ENCODE measurements around the gene FAM13A. TPM values are rescaled to one million over a fixed set of nuclear protein-coding genes. Genes with fewer than 3 reads are reported as not detected.

FAM13A gene
- total and polyA plus RNA-seq, 2 donors (not counting 3 experiments of a cell fraction or from before 2014, with no cell fraction given) = 3.3 to 10.5 TPM

DNA sequence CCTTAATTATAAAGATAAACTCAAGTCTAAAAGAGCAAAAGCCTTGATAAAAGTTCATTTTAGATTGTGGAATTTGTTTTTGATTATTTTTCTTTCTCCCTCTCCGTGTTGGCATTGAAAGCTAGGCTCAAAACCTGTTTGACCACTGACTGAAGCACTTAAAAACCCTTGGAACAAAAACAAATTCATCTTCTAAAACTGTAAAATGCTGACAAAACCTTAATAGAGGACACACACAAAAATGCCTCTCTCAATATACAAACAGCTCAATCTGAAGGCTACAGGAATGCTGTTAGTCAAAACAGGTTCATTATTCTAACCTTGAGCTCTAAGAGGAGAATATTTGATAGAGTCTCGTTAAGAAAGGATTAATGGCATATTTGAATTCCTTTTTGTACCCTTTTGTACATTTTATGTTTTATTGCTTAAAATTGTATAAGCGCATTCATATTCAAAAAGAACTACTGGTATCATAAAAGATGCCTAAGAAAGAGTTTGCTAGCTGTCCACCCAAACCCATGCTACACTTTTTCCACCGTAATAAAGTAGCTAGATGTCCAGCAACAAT, 285.0 kb downstream of the FAM13A start:
- Histone ChIP-seq H2AFZ (ENCODE audit: low read depth, low read length) (no peak overlapping the region), H3K9me1 (replicated peaks; ENCODE audit: control insufficient read depth, extremely low read depth, insufficient read depth, low read length) (no peaks in the 10 kb centered on the region), H3K27ac (ENCODE audit: insufficient read depth, low read depth, low read length) (no peak overlapping the region), H3K4me3 (replicated peaks in 1 of 3; ENCODE audit: insufficient read depth in 1 of 3, low read depth in 1 of 3, low read length in 3 of 3) (no peak overlapping the region), H3K36me3 (ENCODE audit: control insufficient read depth in 2 of 2, extremely low read depth in 1 of 2, insufficient read depth in 2 of 2, low read length in 2 of 2) (no peaks in the 10 kb centered on the region), H3K4me1 (ENCODE audit: control insufficient read depth, extremely low read depth, insufficient read depth, low read length) (no peaks in the 10 kb centered on the region), H3K79me2 (ENCODE audit: control insufficient read depth, insufficient read depth, low read length) (no peaks in the 10 kb centered on the region), H3K9ac (replicated peaks; ENCODE audit: extremely low read depth, insufficient read depth, low read length) (no peak overlapping the region), H3K27me3 (ENCODE audit: control insufficient read depth in 2 of 2, insufficient read depth in 2 of 2, low read length in 2 of 2) (no peaks in the 10 kb centered on the region), H3K4me2 (ENCODE audit: insufficient read depth, low read length) (no peak overlapping the region), H4K20me1 (replicated peaks; ENCODE audit: control insufficient read depth, extremely low read depth, insufficient read depth, low read length) (no peaks in the 10 kb centered on the region), H3K9me3 (replicated peaks; ENCODE audit: control insufficient read depth, insufficient read depth, low read length) (no peaks in the 10 kb centered on the region)
- no TSS peak for BruUV-seq (replicated peaks)
- CTCF ChIA-PET = interaction anchor here (0.9 kb wide), 1 partner anchor 113 kb away, joined by 3 read pairs; no protein-coding TSS in a partner anchor
- POLR2A ChIA-PET = no interaction called here
- dilution Hi-C loops (cut with MboI; ENCODE audit: extremely low pct_ligation_motif_present, low sequenced_read_pairs) (no loop called here), intact Hi-C loops (cut with micrococcal nuclease) (no loop called here)
- FAIRE-seq = no peak
- TF ChIP-seq FOS (IDR thresholded peaks at IDR 0.05; ENCODE audit: borderline replicate concordance, insufficient read depth, low read length) (no peak), EZH2 (IDR thresholded peaks at IDR 0.05; ENCODE audit: borderline replicate concordance, low read depth, low read length, severe bottlenecking) (no peak), POLR2AphosphoS5 (IDR thresholded peaks at IDR 0.05; ENCODE audit: insufficient read depth, low read depth, low read length) (no peak), POLR2A (IDR thresholded peaks at IDR 0.05; ENCODE audit: low read depth, low read length) (no peak), GATA2 (IDR thresholded peaks at IDR 0.05; ENCODE audit: insufficient read depth, insufficient read length, low read depth, low read length) (no peak), MYC (IDR thresholded peaks at IDR 0.05; ENCODE audit: low read depth, low read length) (no peak), JUN (IDR thresholded peaks at IDR 0.05; ENCODE audit: borderline replicate concordance, insufficient read depth, insufficient read length, low read depth) (no peak)
- TF ChIP-seq, protein P1, sequence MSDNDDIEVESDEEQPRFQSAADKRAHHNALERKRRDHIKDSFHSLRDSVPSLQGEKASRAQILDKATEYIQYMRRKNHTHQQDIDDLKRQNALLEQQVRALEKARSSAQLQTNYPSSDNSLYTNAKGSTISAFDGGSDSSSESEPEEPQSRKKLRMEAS (IDR thresholded peaks at IDR 0.05; ENCODE audit: insufficient read depth, insufficient read length) = no peak
- TF ChIP-seq, protein P2, sequence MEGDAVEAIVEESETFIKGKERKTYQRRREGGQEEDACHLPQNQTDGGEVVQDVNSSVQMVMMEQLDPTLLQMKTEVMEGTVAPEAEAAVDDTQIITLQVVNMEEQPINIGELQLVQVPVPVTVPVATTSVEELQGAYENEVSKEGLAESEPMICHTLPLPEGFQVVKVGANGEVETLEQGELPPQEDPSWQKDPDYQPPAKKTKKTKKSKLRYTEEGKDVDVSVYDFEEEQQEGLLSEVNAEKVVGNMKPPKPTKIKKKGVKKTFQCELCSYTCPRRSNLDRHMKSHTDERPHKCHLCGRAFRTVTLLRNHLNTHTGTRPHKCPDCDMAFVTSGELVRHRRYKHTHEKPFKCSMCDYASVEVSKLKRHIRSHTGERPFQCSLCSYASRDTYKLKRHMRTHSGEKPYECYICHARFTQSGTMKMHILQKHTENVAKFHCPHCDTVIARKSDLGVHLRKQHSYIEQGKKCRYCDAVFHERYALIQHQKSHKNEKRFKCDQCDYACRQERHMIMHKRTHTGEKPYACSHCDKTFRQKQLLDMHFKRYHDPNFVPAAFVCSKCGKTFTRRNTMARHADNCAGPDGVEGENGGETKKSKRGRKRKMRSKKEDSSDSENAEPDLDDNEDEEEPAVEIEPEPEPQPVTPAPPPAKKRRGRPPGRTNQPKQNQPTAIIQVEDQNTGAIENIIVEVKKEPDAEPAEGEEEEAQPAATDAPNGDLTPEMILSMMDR (IDR thresholded peaks at IDR 0.05; ENCODE audit: extremely low read depth in 1 of 2, insufficient read depth in 1 of 2, low read depth in 1 of 2, low read length in 2 of 2) = no peak
- DNase-seq (ENCODE audit: low read depth, low spot score) = no peak
